ENCODE measurements around the gene PISD.

PISD gene

DNA sequence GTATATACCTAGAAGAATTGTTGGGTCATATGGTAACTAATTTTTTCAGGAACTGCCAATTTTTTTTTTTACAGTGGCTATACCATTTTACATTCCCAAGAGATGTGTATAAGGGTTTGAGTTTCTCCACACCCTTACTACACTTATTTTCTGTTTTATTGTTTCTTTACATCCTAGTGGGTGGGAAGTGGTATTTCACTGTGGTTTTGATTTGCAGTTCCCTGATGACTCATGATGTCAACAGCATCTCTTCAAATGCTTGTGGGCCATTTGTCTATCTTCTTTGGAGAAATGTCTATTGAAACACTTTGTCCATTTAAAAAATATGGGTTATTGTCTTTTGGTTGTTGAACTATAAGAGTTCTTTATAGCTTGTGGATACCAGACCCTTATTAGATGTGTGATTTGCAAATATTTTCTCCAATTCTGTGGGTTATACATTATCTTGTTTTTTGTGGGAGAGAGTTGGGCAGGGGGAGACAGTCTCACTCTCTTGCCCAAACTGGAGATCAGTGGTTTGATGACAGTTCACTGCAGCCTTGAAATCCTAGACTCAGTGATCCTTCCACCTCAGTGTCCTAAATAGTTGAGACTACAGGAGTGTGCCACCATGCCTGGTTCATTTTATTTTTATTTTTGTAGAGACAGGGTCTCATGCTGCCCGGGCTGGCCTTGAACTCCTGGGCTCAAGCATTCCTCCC, 30.3 kb upstream of the PISD start:
- no peaks in the 10 kb centered on the region for H3K4me1 ChIP-seq (ENCODE audit: control insufficient read depth, insufficient read depth, low read length)
- no peaks in the 10 kb centered on the region for H3K9me3 ChIP-seq (ENCODE audit: control insufficient read depth, insufficient read depth, low read depth, low read length)
- peaks cover 70 to 74% of the 10 kb centered on the region in 2 experiments for H3K36me3 ChIP-seq (ENCODE audit: control insufficient read depth in 2 of 2, insufficient read depth in 1 of 2, low read length in 2 of 2)
- ChIA-PET POLR2A (no interaction called here), CTCF (no interaction called here)
- no peak overlapping the region for H3K27ac ChIP-seq (ENCODE audit: extremely low read depth, low read depth, low read length)
- no peak overlapping the region for H3K4me3 ChIP-seq (ENCODE audit: low read depth, low read length)
- TF ChIP-seq FEZF1 (tag by site-specific recombination; IDR thresholded peaks at IDR 0.05) (no peak), ZNF792 (tag by site-specific recombination; IDR thresholded peaks at IDR 0.05) (no peak), ZNF768 (tag by site-specific recombination; IDR thresholded peaks at IDR 0.05) (no peak), ZNF175 (tag by site-specific recombination; IDR thresholded peaks at IDR 0.05) (no peak), SP3 (tag by site-specific recombination; IDR thresholded peaks at IDR 0.05) (no peak), ZNF629 (tag by site-specific recombination; IDR thresholded peaks at IDR 0.05) (no peak), ZNF76 (tag by site-specific recombination; IDR thresholded peaks at IDR 0.05; ENCODE audit: borderline replicate concordance, low read depth) (no peak), ZNF473 (tag by site-specific recombination; IDR thresholded peaks at IDR 0.05) (no peak), ZNF747 (tag by site-specific recombination; IDR thresholded peaks at IDR 0.05) (no peak), ZNF202 (tag by site-specific recombination; IDR thresholded peaks at IDR 0.05; ENCODE audit: borderline replicate concordance) (no peak), GLIS1 (tag by site-specific recombination; IDR thresholded peaks at IDR 0.05) (no peak)
- TF ChIP-seq, protein P1, sequence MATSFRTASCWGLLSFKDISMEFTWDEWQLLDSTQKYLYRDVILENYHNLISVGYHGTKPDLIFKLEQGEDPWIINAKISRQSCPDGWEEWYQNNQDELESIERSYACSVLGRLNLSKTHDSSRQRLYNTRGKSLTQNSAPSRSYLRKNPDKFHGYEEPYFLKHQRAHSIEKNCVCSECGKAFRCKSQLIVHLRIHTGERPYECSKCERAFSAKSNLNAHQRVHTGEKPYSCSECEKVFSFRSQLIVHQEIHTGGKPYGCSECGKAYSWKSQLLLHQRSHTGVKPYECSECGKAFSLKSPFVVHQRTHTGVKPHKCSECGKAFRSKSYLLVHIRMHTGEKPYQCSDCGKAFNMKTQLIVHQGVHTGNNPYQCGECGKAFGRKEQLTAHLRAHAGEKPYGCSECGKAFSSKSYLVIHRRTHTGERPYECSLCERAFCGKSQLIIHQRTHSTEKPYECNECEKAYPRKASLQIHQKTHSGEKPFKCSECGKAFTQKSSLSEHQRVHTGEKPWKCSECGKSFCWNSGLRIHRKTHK (tag by site-specific recombination; IDR thresholded peaks at IDR 0.05): no peak
- TF ChIP-seq, protein P2, sequence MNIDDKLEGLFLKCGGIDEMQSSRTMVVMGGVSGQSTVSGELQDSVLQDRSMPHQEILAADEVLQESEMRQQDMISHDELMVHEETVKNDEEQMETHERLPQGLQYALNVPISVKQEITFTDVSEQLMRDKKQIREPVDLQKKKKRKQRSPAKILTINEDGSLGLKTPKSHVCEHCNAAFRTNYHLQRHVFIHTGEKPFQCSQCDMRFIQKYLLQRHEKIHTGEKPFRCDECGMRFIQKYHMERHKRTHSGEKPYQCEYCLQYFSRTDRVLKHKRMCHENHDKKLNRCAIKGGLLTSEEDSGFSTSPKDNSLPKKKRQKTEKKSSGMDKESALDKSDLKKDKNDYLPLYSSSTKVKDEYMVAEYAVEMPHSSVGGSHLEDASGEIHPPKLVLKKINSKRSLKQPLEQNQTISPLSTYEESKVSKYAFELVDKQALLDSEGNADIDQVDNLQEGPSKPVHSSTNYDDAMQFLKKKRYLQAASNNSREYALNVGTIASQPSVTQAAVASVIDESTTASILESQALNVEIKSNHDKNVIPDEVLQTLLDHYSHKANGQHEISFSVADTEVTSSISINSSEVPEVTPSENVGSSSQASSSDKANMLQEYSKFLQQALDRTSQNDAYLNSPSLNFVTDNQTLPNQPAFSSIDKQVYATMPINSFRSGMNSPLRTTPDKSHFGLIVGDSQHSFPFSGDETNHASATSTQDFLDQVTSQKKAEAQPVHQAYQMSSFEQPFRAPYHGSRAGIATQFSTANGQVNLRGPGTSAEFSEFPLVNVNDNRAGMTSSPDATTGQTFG (tag by site-specific recombination; IDR thresholded peaks at IDR 0.05; ENCODE audit: borderline replicate concordance): no peak
- TF ChIP-seq, protein P3, sequence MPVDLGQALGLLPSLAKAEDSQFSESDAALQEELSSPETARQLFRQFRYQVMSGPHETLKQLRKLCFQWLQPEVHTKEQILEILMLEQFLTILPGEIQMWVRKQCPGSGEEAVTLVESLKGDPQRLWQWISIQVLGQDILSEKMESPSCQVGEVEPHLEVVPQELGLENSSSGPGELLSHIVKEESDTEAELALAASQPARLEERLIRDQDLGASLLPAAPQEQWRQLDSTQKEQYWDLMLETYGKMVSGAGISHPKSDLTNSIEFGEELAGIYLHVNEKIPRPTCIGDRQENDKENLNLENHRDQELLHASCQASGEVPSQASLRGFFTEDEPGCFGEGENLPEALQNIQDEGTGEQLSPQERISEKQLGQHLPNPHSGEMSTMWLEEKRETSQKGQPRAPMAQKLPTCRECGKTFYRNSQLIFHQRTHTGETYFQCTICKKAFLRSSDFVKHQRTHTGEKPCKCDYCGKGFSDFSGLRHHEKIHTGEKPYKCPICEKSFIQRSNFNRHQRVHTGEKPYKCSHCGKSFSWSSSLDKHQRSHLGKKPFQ (tag by site-specific recombination; IDR thresholded peaks at IDR 0.05): no peak

DNA sequence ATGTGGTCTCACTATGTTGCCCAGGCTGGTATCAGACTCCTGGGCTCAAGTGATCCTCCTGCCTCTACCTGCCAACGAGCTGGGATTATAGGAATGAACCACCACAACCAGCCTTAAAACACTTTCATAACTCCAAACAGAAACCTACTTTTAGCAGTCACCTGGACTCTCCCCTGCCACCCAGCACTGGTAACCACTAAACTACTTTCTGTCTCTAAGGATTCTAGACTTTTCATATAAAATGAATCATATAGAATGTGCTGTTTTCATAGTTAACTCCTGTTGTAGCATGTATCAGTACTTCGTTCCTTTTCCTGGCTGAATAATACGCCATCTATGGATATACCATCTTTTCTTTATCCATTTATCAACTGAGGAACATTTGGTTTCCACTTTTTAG, 29.4 kb upstream of the PISD start:
- ChIA-PET POLR2A (interaction anchor here (1.1 kb wide), 1 partner anchor 64 kb away, joined by 3 read pairs; no protein-coding TSS in a partner anchor), CTCF (interaction anchor here (0.6 to 0.8 kb wide), 2 partner anchors 10 to 279 kb away, joined by 3 to 5 read pairs; no protein-coding TSS in a partner anchor)
- Histone ChIP-seq H3K9me3 (ENCODE audit: control insufficient read depth, insufficient read depth, low read depth, low read length) (no peaks in the 10 kb centered on the region), H3K27ac (ENCODE audit: extremely low read depth, low read depth, low read length) (no peak overlapping the region), H3K4me3 (ENCODE audit: low read depth, low read length) (no peak overlapping the region), H3K36me3 (ENCODE audit: control insufficient read depth in 2 of 2, insufficient read depth in 1 of 2, low read length in 2 of 2) (peaks cover 72 to 74% of the 10 kb centered on the region in 2 experiments), H3K4me1 (ENCODE audit: control insufficient read depth, insufficient read depth, low read length) (no peaks in the 10 kb centered on the region)
- TF ChIP-seq YY1 (tag by site-specific recombination; IDR thresholded peaks at IDR 0.05) (no peak), SETDB1 (IDR thresholded peaks at IDR 0.05; ENCODE audit: insufficient read length, low read length) (no peak), ZNF146 (tag by site-specific recombination; IDR thresholded peaks at IDR 0.05) (peak; percentile 70)
